ENCODE data around the gene TRPM8.

Gene TRPM8

GRCh38 chr2:234051374-234052070 lies 134.3 kb downstream of the TRPM8 start:
- no peak for DNase-seq

DNA sequence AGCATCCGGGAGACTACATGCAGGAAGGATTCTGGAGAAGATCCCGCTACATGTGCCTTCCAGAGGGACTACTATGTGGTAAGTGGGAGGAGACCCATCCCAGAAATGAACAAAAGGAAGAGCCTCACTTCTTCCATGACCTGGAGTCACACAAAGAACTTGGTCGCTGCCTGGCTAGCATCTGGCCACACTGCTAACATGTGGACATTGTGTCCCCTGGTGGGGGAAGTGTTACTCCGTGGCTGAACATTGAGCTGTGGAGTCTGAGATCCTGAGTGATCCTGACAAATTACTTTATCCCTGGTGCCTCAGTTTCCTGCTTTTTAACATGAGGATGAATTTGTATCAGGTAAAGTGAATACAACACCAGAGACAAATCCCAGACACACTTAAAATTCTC lies 141.7 kb downstream of the TRPM8 start:
- no peak for DNase-seq

DNA sequence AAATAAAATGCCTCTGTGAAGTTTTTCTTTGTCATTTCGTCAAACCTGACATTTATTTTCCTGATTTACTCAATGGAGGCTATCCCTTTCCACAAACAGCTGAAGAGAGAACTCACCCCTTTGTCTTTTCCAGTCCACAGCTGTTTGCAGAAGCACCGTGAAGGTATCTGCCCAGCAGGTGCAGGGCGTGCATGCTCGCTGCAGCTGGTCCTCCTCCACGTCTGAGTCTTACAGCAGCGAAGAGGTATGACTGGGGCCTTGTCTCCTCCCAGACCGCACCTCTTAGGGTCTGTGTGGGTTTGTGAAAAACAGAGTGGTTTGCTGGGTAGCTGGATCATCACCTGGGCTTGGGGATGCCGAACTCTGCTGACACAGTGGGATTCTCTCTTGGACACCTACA lies 143.1 kb downstream of the TRPM8 start:
- DNase-seq: no peak

DNA sequence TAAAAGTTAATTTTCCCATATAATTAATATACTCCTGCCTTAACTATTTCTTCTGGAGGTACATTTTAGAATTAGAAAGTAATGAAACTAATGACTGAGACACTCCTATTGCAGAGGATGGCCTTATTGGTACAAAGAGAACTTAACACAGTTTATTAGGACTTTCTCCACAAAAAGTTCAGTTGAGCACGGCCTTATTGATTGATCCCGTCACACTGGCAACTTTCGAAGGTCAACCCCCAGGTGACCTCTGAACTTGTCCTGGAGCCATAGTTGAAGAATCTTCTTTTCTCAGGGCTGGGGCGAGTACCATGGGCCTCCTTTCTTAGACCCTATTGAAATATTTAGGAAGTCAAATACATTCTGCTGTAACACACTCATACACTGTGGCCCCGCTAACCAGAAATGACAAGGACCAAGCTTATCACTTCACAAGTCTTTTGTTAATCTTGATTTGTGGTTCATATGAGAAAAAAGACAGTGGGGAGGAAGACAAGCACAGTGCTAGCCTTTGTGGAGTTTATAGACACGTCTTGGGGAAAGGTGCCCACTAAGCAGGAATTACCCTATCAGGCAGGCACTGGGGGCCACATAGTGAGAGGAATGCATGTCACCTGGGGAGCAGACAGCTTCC lies 144.6 kb downstream of the TRPM8 start:
- DNase-seq: no peak

GRCh38 chr2:234066587-234066986 lies 149.4 kb downstream of the TRPM8 start:
- DNase-seq: no peak

Data from right forelimb (tissue), 1 donor.